ENCODE results near the gene SEMA3A.

DNA sequence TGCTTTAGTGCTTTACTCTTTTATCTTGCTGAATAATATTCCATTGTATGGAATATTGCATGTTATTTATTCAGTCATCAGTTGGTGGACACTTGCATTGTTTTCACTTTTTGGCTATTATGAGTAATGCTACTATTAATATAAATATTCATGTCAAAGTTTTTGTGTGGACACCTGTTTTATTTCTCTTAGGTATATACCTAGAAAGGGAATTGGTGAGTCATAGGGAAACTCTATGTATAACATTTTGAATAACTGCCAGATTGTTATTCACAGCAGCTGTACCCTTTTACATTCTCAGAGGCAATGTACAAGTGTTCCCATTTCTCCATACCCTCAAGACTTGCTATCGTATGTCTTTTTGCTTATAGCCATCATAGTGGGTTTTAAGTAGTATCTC, 268.7 kb downstream of the SEMA3A start:
- TF ChIP-seq, protein P1, sequence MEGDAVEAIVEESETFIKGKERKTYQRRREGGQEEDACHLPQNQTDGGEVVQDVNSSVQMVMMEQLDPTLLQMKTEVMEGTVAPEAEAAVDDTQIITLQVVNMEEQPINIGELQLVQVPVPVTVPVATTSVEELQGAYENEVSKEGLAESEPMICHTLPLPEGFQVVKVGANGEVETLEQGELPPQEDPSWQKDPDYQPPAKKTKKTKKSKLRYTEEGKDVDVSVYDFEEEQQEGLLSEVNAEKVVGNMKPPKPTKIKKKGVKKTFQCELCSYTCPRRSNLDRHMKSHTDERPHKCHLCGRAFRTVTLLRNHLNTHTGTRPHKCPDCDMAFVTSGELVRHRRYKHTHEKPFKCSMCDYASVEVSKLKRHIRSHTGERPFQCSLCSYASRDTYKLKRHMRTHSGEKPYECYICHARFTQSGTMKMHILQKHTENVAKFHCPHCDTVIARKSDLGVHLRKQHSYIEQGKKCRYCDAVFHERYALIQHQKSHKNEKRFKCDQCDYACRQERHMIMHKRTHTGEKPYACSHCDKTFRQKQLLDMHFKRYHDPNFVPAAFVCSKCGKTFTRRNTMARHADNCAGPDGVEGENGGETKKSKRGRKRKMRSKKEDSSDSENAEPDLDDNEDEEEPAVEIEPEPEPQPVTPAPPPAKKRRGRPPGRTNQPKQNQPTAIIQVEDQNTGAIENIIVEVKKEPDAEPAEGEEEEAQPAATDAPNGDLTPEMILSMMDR (IDR thresholded peaks at IDR 0.05): no peak
- TF ChIP-seq POLR2A (IDR thresholded peaks at IDR 0.05): no peak

All from breast epithelium (tissue), 3 donors.